Measurements from ENCODE around the gene ARL6IP5. TPM values are rescaled to one million over a fixed set of nuclear protein-coding genes. Genes with fewer than 3 reads are reported as not detected.

The ARL6IP5 gene
- total and polyA plus RNA-seq, 2 donors (not counting 3 experiments of a cell fraction or from before 2014, with no cell fraction given), result 96.9 to 116 TPM

- Histone ChIP-seq H3K36me3 (ENCODE audit: control insufficient read depth in 2 of 2, extremely low read depth in 1 of 2, insufficient read depth in 2 of 2, low read length in 2 of 2) (no peaks in the 10 kb centered on the region), H3K9me3 (replicated peaks; ENCODE audit: control insufficient read depth, insufficient read depth, low read length) (no peaks in the 10 kb centered on the region), H3K27ac (ENCODE audit: insufficient read depth, low read depth, low read length) (no peak overlapping the region), H3K27me3 (ENCODE audit: control insufficient read depth in 2 of 2, insufficient read depth in 2 of 2, low read length in 2 of 2) (no peaks in the 10 kb centered on the region), H3K4me2 (ENCODE audit: insufficient read depth, low read length) (peak overlapping the region; percentile 73), H3K4me1 (ENCODE audit: control insufficient read depth, extremely low read depth, insufficient read depth, low read length) (peaks cover 20% of the 10 kb centered on the region), H3K9me1 (replicated peaks; ENCODE audit: control insufficient read depth, extremely low read depth, insufficient read depth, low read length) (no peaks in the 10 kb centered on the region), H3K4me3 (replicated peaks in 1 of 3; ENCODE audit: insufficient read depth in 1 of 3, low read depth in 1 of 3, low read length in 3 of 3) (no peak overlapping the region), H3K79me2 (ENCODE audit: control insufficient read depth, insufficient read depth, low read length) (no peaks in the 10 kb centered on the region), H3K9ac (replicated peaks; ENCODE audit: extremely low read depth, insufficient read depth, low read length) (no peak overlapping the region), H2AFZ (ENCODE audit: low read depth, low read length) (no peak overlapping the region), H4K20me1 (replicated peaks; ENCODE audit: control insufficient read depth, extremely low read depth, insufficient read depth, low read length) (no peaks in the 10 kb centered on the region)
- POLR2A ChIA-PET, result no interaction called here
- CTCF ChIA-PET, result interaction anchor here (0.6 to 5.3 kb wide), 43 partner anchors 9 to 555 kb away, joined by 3 to 65 read pairs (median 5); partner anchors contain the start of genes FRMD4B and TMF1
- BruUV-seq (replicated peaks), result no TSS peak
- FAIRE-seq (peak; percentile 95), DNase-seq (ENCODE audit: low read depth, low spot score) (peak; percentile 86)
- dilution Hi-C loops (cut with MboI; ENCODE audit: extremely low pct_ligation_motif_present, low sequenced_read_pairs) (no loop called here), intact Hi-C loops (cut with micrococcal nuclease) (loop anchor here (1.0 kb wide), 3 partner anchors 185 to 550 kb away; no protein-coding TSS in a partner anchor)
- no peak for TF ChIP-seq FOS (IDR thresholded peaks at IDR 0.05; ENCODE audit: borderline replicate concordance, insufficient read depth, low read length)
- TF ChIP-seq CTCF (IDR thresholded peaks at IDR 0.05; ENCODE audit: extremely low read depth in 1 of 2, insufficient read depth in 1 of 2, low read depth in 1 of 2, low read length in 2 of 2), result peak; percentile 85 to 88
Observed at GRCh38 chr3:69120879-69121464, 36.2 kb downstream of the ARL6IP5 start.

- Histone ChIP-seq H3K79me2 (ENCODE audit: control insufficient read depth, insufficient read depth, low read length) (no peaks in the 10 kb centered on the region), H3K4me1 (ENCODE audit: control insufficient read depth, extremely low read depth, insufficient read depth, low read length) (peaks cover 20% of the 10 kb centered on the region), H4K20me1 (replicated peaks; ENCODE audit: control insufficient read depth, extremely low read depth, insufficient read depth, low read length) (no peaks in the 10 kb centered on the region), H3K9ac (replicated peaks; ENCODE audit: extremely low read depth, insufficient read depth, low read length) (no peak overlapping the region), H3K27ac (ENCODE audit: insufficient read depth, low read depth, low read length) (no peak overlapping the region), H2AFZ (ENCODE audit: low read depth, low read length) (no peak overlapping the region), H3K36me3 (ENCODE audit: control insufficient read depth in 2 of 2, extremely low read depth in 1 of 2, insufficient read depth in 2 of 2, low read length in 2 of 2) (no peaks in the 10 kb centered on the region), H3K4me2 (ENCODE audit: insufficient read depth, low read length) (peak overlapping the region; percentile 73), H3K9me1 (replicated peaks; ENCODE audit: control insufficient read depth, extremely low read depth, insufficient read depth, low read length) (no peaks in the 10 kb centered on the region), H3K4me3 (replicated peaks in 1 of 3; ENCODE audit: insufficient read depth in 1 of 3, low read depth in 1 of 3, low read length in 3 of 3) (no peak overlapping the region), H3K27me3 (ENCODE audit: control insufficient read depth in 2 of 2, insufficient read depth in 2 of 2, low read length in 2 of 2) (no peaks in the 10 kb centered on the region), H3K9me3 (replicated peaks; ENCODE audit: control insufficient read depth, insufficient read depth, low read length) (no peaks in the 10 kb centered on the region)
- dilution Hi-C loops (cut with MboI; ENCODE audit: extremely low pct_ligation_motif_present, low sequenced_read_pairs) (no loop called here), intact Hi-C loops (cut with micrococcal nuclease) (loop anchor here (1.0 kb wide), 3 partner anchors 185 to 550 kb away; no protein-coding TSS in a partner anchor)
- CTCF ChIA-PET, result interaction anchor here (0.6 to 5.3 kb wide), 43 partner anchors 8 to 554 kb away, joined by 3 to 65 read pairs (median 5); partner anchors contain the start of genes FRMD4B and TMF1
- FAIRE-seq, result no peak
- POLR2A ChIA-PET, result no interaction called here
- TF ChIP-seq POLR2A (IDR thresholded peaks at IDR 0.05; ENCODE audit: low read depth, low read length) (no peak), CTCF (IDR thresholded peaks at IDR 0.05; ENCODE audit: extremely low read depth in 1 of 2, insufficient read depth in 1 of 2, low read depth in 1 of 2, low read length in 2 of 2) (no peak), JUN (IDR thresholded peaks at IDR 0.05; ENCODE audit: borderline replicate concordance, insufficient read depth, insufficient read length, low read depth) (no peak), GATA2 (IDR thresholded peaks at IDR 0.05; ENCODE audit: insufficient read depth, insufficient read length, low read depth, low read length) (no peak), EZH2 (IDR thresholded peaks at IDR 0.05; ENCODE audit: borderline replicate concordance, low read depth, low read length, severe bottlenecking) (no peak), MYC (IDR thresholded peaks at IDR 0.05; ENCODE audit: low read depth, low read length) (no peak), FOS (IDR thresholded peaks at IDR 0.05; ENCODE audit: borderline replicate concordance, insufficient read depth, low read length) (no peak), POLR2AphosphoS5 (IDR thresholded peaks at IDR 0.05; ENCODE audit: insufficient read depth, low read depth, low read length) (no peak)
- TF ChIP-seq, protein P1, sequence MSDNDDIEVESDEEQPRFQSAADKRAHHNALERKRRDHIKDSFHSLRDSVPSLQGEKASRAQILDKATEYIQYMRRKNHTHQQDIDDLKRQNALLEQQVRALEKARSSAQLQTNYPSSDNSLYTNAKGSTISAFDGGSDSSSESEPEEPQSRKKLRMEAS (IDR thresholded peaks at IDR 0.05; ENCODE audit: insufficient read depth, insufficient read length), result no peak
- no TSS peak for BruUV-seq (replicated peaks)
- no peak for DNase-seq (ENCODE audit: low read depth, low spot score)
Observed at GRCh38 chr3:69121513-69121912, 36.8 kb downstream of the ARL6IP5 start.
